ENCODE data around the gene NME9.
"Not testable (repeated sequence)": the region's sequence is repeated elsewhere in the genome, so short reads cannot be mapped to it uniquely, and the experiment has no call there.

The NME9 gene

GRCh38 chr3:138329127-138329983, at the start of gene NME9:
Gene NME9 (minus strand): TSS chr3:138329851. CDS start chr3:138329335, 516 bp downstream.
- Mint-ChIP-seq H3K4me1 (peaks cover 28% of the 10 kb centered on the region), H3K9me3 (no peaks in the 10 kb centered on the region), H3K4me3 (peak within 1 kb of the TSS; percentile 91), H3K36me3 (no peaks in the 10 kb centered on the region), H3K27me3 (peaks cover 11% of the 10 kb centered on the region), H3K27ac (peak within 1 kb of the TSS; percentile 82)
- DNase-seq = peak; percentile 89
- CTCF ChIA-PET = interaction anchor here (0.7 to 2.6 kb wide), 12 partner anchors 8 to 260 kb away, joined by 3 to 19 read pairs (median 3); no protein-coding TSS in a partner anchor

- H3K4me3 Mint-ChIP-seq = no peak overlapping the region
- H3K4me1 Mint-ChIP-seq = no peaks in the 10 kb centered on the region
- DNase-seq = no peak
- no peaks in the 10 kb centered on the region for H3K9me3 Mint-ChIP-seq
- H3K27ac Mint-ChIP-seq = no peak overlapping the region
- no peaks in the 10 kb centered on the region for H3K36me3 Mint-ChIP-seq
- CTCF ChIA-PET = no interaction called here
- peaks cover 12% of the 10 kb centered on the region for H3K27me3 Mint-ChIP-seq
These were observed 49.3 kb upstream of the NME9 start for GRCh38 chr3:138378990-138379389.

- CTCF ChIA-PET = no interaction called here
- peaks cover 9% of the 10 kb centered on the region for H3K27me3 Mint-ChIP-seq
- no peak overlapping the region for H3K27ac Mint-ChIP-seq
- H3K4me3 Mint-ChIP-seq = no peak overlapping the region
- no peaks in the 10 kb centered on the region for H3K36me3 Mint-ChIP-seq
- no peak for DNase-seq
- no peaks in the 10 kb centered on the region for H3K4me1 Mint-ChIP-seq
- no peaks in the 10 kb centered on the region for H3K9me3 Mint-ChIP-seq
These were observed 48.7 kb upstream of the NME9 start for GRCh38 chr3:138378331-138378730.

- Mint-ChIP-seq H3K27me3 (peaks cover 12% of the 10 kb centered on the region), H3K4me3 (no peak overlapping the region), H3K27ac (no peak overlapping the region), H3K36me3 (no peaks in the 10 kb centered on the region), H3K4me1 (no peaks in the 10 kb centered on the region), H3K9me3 (no peaks in the 10 kb centered on the region)
- DNase-seq = no peak
- CTCF ChIA-PET = no interaction called here
These were observed 48.2 kb upstream of the NME9 start for GRCh38 chr3:138377804-138378203.

- CTCF ChIA-PET = interaction anchor here (1.8 kb wide), 1 partner anchor 40 kb away, joined by 5 read pairs; no protein-coding TSS in a partner anchor
- not testable (repeated sequence) for H3K9me3 Mint-ChIP-seq, H3K4me1 Mint-ChIP-seq, H3K36me3 Mint-ChIP-seq, H3K4me3 Mint-ChIP-seq, H3K27ac Mint-ChIP-seq, DNase-seq
- H3K27me3 Mint-ChIP-seq = peaks cover 15% of the 10 kb centered on the region
These were observed 47.6 kb upstream of the NME9 start for GRCh38 chr3:138377212-138377611.

GRCh38 chr3:138376663-138377062, 47.0 kb upstream of the NME9 start:
- H3K9me3 Mint-ChIP-seq = no peaks in the 10 kb centered on the region
- H3K4me1 Mint-ChIP-seq = no peaks in the 10 kb centered on the region
- H3K27me3 Mint-ChIP-seq = peaks cover 20% of the 10 kb centered on the region
- H3K27ac Mint-ChIP-seq = no peak overlapping the region
- no peaks in the 10 kb centered on the region for H3K36me3 Mint-ChIP-seq
- no peak for DNase-seq
- CTCF ChIA-PET = interaction anchor here (1.8 kb wide), 1 partner anchor 41 kb away, joined by 5 read pairs; no protein-coding TSS in a partner anchor
- H3K4me3 Mint-ChIP-seq = no peak overlapping the region

- Mint-ChIP-seq H3K36me3 (no peaks in the 10 kb centered on the region), H3K9me3 (no peaks in the 10 kb centered on the region)
These were observed 45.8 kb upstream of the NME9 start for GRCh38 chr3:138375447-138375846.

GRCh38 chr3:138374573-138375134, 45.0 kb upstream of the NME9 start:
- no peak overlapping the region for H3K27ac Mint-ChIP-seq
- H3K4me3 Mint-ChIP-seq = no peak overlapping the region
- no peaks in the 10 kb centered on the region for H3K9me3 Mint-ChIP-seq

More at GRCh38 chr3:138375447-138375846, 45.8 kb upstream of the NME9 start:
- Mint-ChIP-seq H3K27ac (no peak overlapping the region), H3K4me3 (no peak overlapping the region), H3K27me3 (peaks cover 22% of the 10 kb centered on the region), H3K4me1 (no peaks in the 10 kb centered on the region)
- CTCF ChIA-PET = interaction anchor here (1.8 kb wide), 1 partner anchor 42 kb away, joined by 5 read pairs; no protein-coding TSS in a partner anchor
- DNase-seq = no peak

GRCh38 chr3:138373736-138374094, 44.1 kb upstream of the NME9 start:
- Mint-ChIP-seq H3K4me1 (no peaks in the 10 kb centered on the region), H3K27me3 (peaks cover 36% of the 10 kb centered on the region), H3K4me3 (no peak overlapping the region), H3K36me3 (no peaks in the 10 kb centered on the region), H3K9me3 (no peaks in the 10 kb centered on the region), H3K27ac (no peak overlapping the region)
- DNase-seq = no peak
- CTCF ChIA-PET = interaction anchor here (1.5 kb wide), 1 partner anchor 40 kb away, joined by 3 read pairs; no protein-coding TSS in a partner anchor

More at GRCh38 chr3:138374573-138375134, 45.0 kb upstream of the NME9 start:
- no peak for DNase-seq
- H3K27me3 Mint-ChIP-seq = peaks cover 28% of the 10 kb centered on the region
- H3K4me1 Mint-ChIP-seq = no peaks in the 10 kb centered on the region
- CTCF ChIA-PET = no interaction called here
- H3K36me3 Mint-ChIP-seq = no peaks in the 10 kb centered on the region

- DNase-seq = no peak
- H3K9me3 Mint-ChIP-seq = no peaks in the 10 kb centered on the region
- H3K27ac Mint-ChIP-seq = no peak overlapping the region
- no peaks in the 10 kb centered on the region for H3K4me1 Mint-ChIP-seq
- H3K27me3 Mint-ChIP-seq = peaks cover 36% of the 10 kb centered on the region
- CTCF ChIA-PET = interaction anchor here (1.5 kb wide), 1 partner anchor 40 kb away, joined by 3 read pairs; no protein-coding TSS in a partner anchor
- no peaks in the 10 kb centered on the region for H3K36me3 Mint-ChIP-seq
- no peak overlapping the region for H3K4me3 Mint-ChIP-seq
These were observed 43.6 kb upstream of the NME9 start for GRCh38 chr3:138373087-138373735.

- H3K27me3 Mint-ChIP-seq = peaks cover 33% of the 10 kb centered on the region
- H3K36me3 Mint-ChIP-seq = no peaks in the 10 kb centered on the region
- DNase-seq = no peak
- no peak overlapping the region for H3K4me3 Mint-ChIP-seq
- H3K27ac Mint-ChIP-seq = no peak overlapping the region
- CTCF ChIA-PET = interaction anchor here (1.2 kb wide), 2 partner anchors 40 to 46 kb away, joined by 3 read pairs; no protein-coding TSS in a partner anchor
- no peaks in the 10 kb centered on the region for H3K4me1 Mint-ChIP-seq
- no peaks in the 10 kb centered on the region for H3K9me3 Mint-ChIP-seq
These were observed 41.7 kb upstream of the NME9 start for GRCh38 chr3:138371070-138371965.

GRCh38 chr3:138370321-138370720, 40.7 kb upstream of the NME9 start:
- Mint-ChIP-seq H3K36me3 (no peaks in the 10 kb centered on the region), H3K9me3 (no peaks in the 10 kb centered on the region), H3K27ac (no peak overlapping the region), H3K27me3 (peaks cover 33% of the 10 kb centered on the region), H3K4me3 (no peak overlapping the region), H3K4me1 (no peaks in the 10 kb centered on the region)
- DNase-seq = no peak
- CTCF ChIA-PET = interaction anchor here (1.2 kb wide), 1 partner anchor 47 kb away, joined by 3 read pairs; no protein-coding TSS in a partner anchor

- no peak overlapping the region for H3K27ac Mint-ChIP-seq
- H3K27me3 Mint-ChIP-seq = peaks cover 33% of the 10 kb centered on the region
- H3K9me3 Mint-ChIP-seq = no peaks in the 10 kb centered on the region
- no peaks in the 10 kb centered on the region for H3K36me3 Mint-ChIP-seq
- no peak for DNase-seq
- CTCF ChIA-PET = no interaction called here
- H3K4me3 Mint-ChIP-seq = no peak overlapping the region
- H3K4me1 Mint-ChIP-seq = no peaks in the 10 kb centered on the region
These were observed 39.7 kb upstream of the NME9 start for GRCh38 chr3:138369151-138369900.

All from activated naive CD4-positive, alpha-beta T cell treated with anti-CD3 and anti-CD28 coated beads, Interleukin-2, amount 10 ng/mL, durations not matched to agents 7 days and 5 days (primary cell).